T-helper 2 cell treated with Interferon-gamma antibody and Interleukin-4, amounts not matched to agents 100 ng/mL and 5 ng/mL, for 36 hours (primary cell): Measurements from ENCODE around the gene HNRNPA0. TPM values are rescaled to one million over a fixed set of nuclear protein-coding genes. Genes with fewer than 3 reads are reported as not detected.

Experiments used
- total RNA-seq: library from RNA; stranded (reverse); gene quantifications from 2 replicates; pipeline ENCODE4 v1.2.3, GENCODE V29; 2022

The HNRNPA0 gene
- total RNA-seq, 1 donor from 2014 or later, result 31.3 TPM

Other genes with a start within 250 kb of the HNRNPA0 start
- gene KLHL3, start 18.3 kb downstream of the HNRNPA0 start, total RNA-seq, result 5.4 and 6.2 TPM in 2 replicates
- gene MYOT, start 113.5 kb upstream of the HNRNPA0 start, total RNA-seq, result not detected in 2 replicates
- 0.23 TPM in 1 of 2 replicates, not detected in the other for gene PKD2L2, start 135.1 kb upstream of the HNRNPA0 start, total RNA-seq